ENCODE measurements around the gene TMED4. TPM values are rescaled to one million over a fixed set of nuclear protein-coding genes. Genes with fewer than 3 reads are reported as not detected.

Gene TMED4
- total RNA-seq, 4 donors from 2014 or later = 132 to 232 (median 218) TPM

GRCh38 chr7:44547536-44548231, 34.3 kb downstream of the TMED4 start:
- 24 to 34% methylated on average over 6 of the region's 6 CpGs for WGBS, 2 donors
- H3K4me3 ChIP-seq = no peak overlapping the region
- no peaks in the 10 kb centered on the region for H3K27me3 ChIP-seq
- H3K27ac ChIP-seq = no peak overlapping the region
- H3K4me1 ChIP-seq = no peaks in the 10 kb centered on the region
- TF ChIP-seq EP300 (IDR thresholded peaks at IDR 0.05) (no peak), POLR2A (IDR thresholded peaks at IDR 0.05) (no peak), CTCF (IDR thresholded peaks at IDR 0.05) (no peak)
- H3K36me3 ChIP-seq = no peaks in the 10 kb centered on the region
- DNase-seq (ENCODE audit: low spot score in 2 of 2) = no peak
- no peaks in the 10 kb centered on the region for H3K9me3 ChIP-seq

- no peak overlapping the region for H3K27ac ChIP-seq
- no peaks in the 10 kb centered on the region for H3K36me3 ChIP-seq
- no peaks in the 10 kb centered on the region for H3K4me1 ChIP-seq
- TF ChIP-seq POLR2A (IDR thresholded peaks at IDR 0.05) (no peak), EP300 (IDR thresholded peaks at IDR 0.05) (no peak), CTCF (IDR thresholded peaks at IDR 0.05) (no peak)
- H3K4me3 ChIP-seq = no peak overlapping the region
- H3K27me3 ChIP-seq = no peaks in the 10 kb centered on the region
- 96 to 97% methylated on average over 6 of the region's 6 CpGs for WGBS, 2 donors
- H3K9me3 ChIP-seq = no peaks in the 10 kb centered on the region
- DNase-seq (ENCODE audit: low spot score in 2 of 2) = no peak
Measured at GRCh38 chr7:44541876-44542610, 40.0 kb downstream of the TMED4 start.

- 63 to 65% methylated on average over 10 to 13 of the region's 20 CpGs for WGBS, 2 donors
- DNase-seq (ENCODE audit: low spot score in 2 of 2) = no peak
- no peaks in the 10 kb centered on the region for H3K4me1 ChIP-seq
- H3K4me3 ChIP-seq = no peak within 1 kb of the TSS
- H3K36me3 ChIP-seq = no peaks in the 10 kb centered on the region
- TF ChIP-seq CTCF (IDR thresholded peaks at IDR 0.05) = no peak
- TF ChIP-seq POLR2A (IDR thresholded peaks at IDR 0.05) = no peak
- no peak for TF ChIP-seq EP300 (IDR thresholded peaks at IDR 0.05)
- H3K9me3 ChIP-seq = no peaks in the 10 kb centered on the region
- H3K27me3 ChIP-seq = no peaks in the 10 kb centered on the region
- H3K27ac ChIP-seq = no peak within 1 kb of the TSS
Measured at GRCh38 chr7:44541028-44541869, 40.8 kb downstream of the TMED4 start, which contains the start of gene NPC1L1. Gene NPC1L1 (minus strand): TSS chr7:44541330. CDS start chr7:44541259, 71 bp downstream.

GRCh38 chr7:44540592-44541027, 41.4 kb downstream of the TMED4 start:
- Histone ChIP-seq H3K4me1 (no peaks in the 10 kb centered on the region), H3K36me3 (no peaks in the 10 kb centered on the region), H3K9me3 (no peaks in the 10 kb centered on the region), H3K4me3 (no peak overlapping the region), H3K27ac (no peak overlapping the region), H3K27me3 (no peaks in the 10 kb centered on the region)
- no peak for TF ChIP-seq EP300 (IDR thresholded peaks at IDR 0.05)
- no peak for TF ChIP-seq POLR2A (IDR thresholded peaks at IDR 0.05)
- no peak for TF ChIP-seq CTCF (IDR thresholded peaks at IDR 0.05)
- WGBS, 2 donors = 89 to 90% methylated on average over 4 to 5 of the region's 5 CpGs
- DNase-seq (ENCODE audit: low spot score in 2 of 2) = no peak
